Cardiac muscle cell (in vitro differentiated cells and primary cell): ENCODE measurements around the gene DLGAP1. TPM values are rescaled to one million over a fixed set of nuclear protein-coding genes. Genes with fewer than 3 reads are reported as not detected.

Source experiments
- DNase-seq, 2 donors: peaks; one replicate each; pipeline versions ENCODE4 v3.0.0 to v3.0.0-alpha.2; 2010 to 2017; ENCODE audit warnings: low read depth in 1 of 2, low spot score in 1 of 2
- H3K27ac ChIP-seq: fragments of 200-600 bp; sonication (generic); 2 replicates; pipeline ENCODE4 v1.5.1; 2016
- H3K27me3 ChIP-seq: fragments of 200-600 bp; sonication (generic); 2 replicates; pipeline ENCODE4 v1.6.0; 2016; ENCODE audit warnings: control low read depth
- H3K36me3 ChIP-seq: fragments of 200-600 bp; sonication (generic); 2 replicates; pipeline ENCODE4 v1.5.1; 2016; ENCODE audit warnings: control low read depth
- H3K4me1 ChIP-seq: fragments of 200-600 bp; sonication (generic); 2 replicates; pipeline ENCODE4 v1.8.1; 2017; ENCODE audit warnings: low read depth, mild to moderate bottlenecking, mixed run types
- H3K4me3 ChIP-seq: fragments of 200-600 bp; sonication (generic); 2 replicates; pipeline ENCODE4 v1.5.1; 2016; ENCODE audit warnings: mild to moderate bottlenecking
- H3K9me3 ChIP-seq: fragments of 200-600 bp; sonication (generic); 2 replicates; pipeline ENCODE4 v1.5.1; 2017; ENCODE audit warnings: low read depth, mild to moderate bottlenecking, control low read depth
- CTCF ChIP-seq: IDR thresholded peaks from 2 replicates; pipeline ENCODE4 v1.5.1; 2012; ENCODE audit warnings: low read depth, mild to moderate bottlenecking, low read length
- polyA plus RNA-seq: library from polyadenylated mRNA; unstranded; fragments of >200 nt; fragmentation: Nextera tagmentation; extraction: Ambion mirVana; gene quantifications from 2 replicates; pipeline ENCODE4 v1.2.1, GENCODE V29; 2016
- total RNA-seq: library from RNA; depleted of rRNA; stranded (reverse); fragments of >200 nt; gene quantifications from 2 replicates; pipeline ENCODE4 v1.2.3, GENCODE V29; 2016

The DLGAP1 gene
- total and polyA plus RNA-seq, 2 experiments from 2014 or later = 2.5 to 7.9 TPM

- DNase-seq = peak; percentile 26 to 70
- no peaks in the 10 kb centered on the region for H3K36me3 ChIP-seq
- H3K27ac ChIP-seq = no peak overlapping the region
- no peak for TF ChIP-seq CTCF
- H3K27me3 ChIP-seq = no peaks in the 10 kb centered on the region
- H3K4me3 ChIP-seq = no peak overlapping the region
- H3K4me1 ChIP-seq = no peaks in the 10 kb centered on the region
- no peaks in the 10 kb centered on the region for H3K9me3 ChIP-seq
These were observed 901.0 kb downstream of the DLGAP1 start for GRCh38 chr18:3554091-3554601.

- Histone ChIP-seq H3K4me3 (no peak overlapping the region), H3K4me1 (no peaks in the 10 kb centered on the region), H3K36me3 (no peaks in the 10 kb centered on the region), H3K9me3 (no peaks in the 10 kb centered on the region), H3K27me3 (no peaks in the 10 kb centered on the region), H3K27ac (no peak overlapping the region)
- TF ChIP-seq CTCF = no peak
- no peak for DNase-seq
These were observed 902.8 kb downstream of the DLGAP1 start for GRCh38 chr18:3552305-3552704.

GRCh38 chr18:3547891-3548615 lies 907.1 kb downstream of the DLGAP1 start:
- H3K27me3 ChIP-seq = no peaks in the 10 kb centered on the region
- TF ChIP-seq CTCF = no peak
- no peak for DNase-seq
- H3K27ac ChIP-seq = no peak overlapping the region
- no peaks in the 10 kb centered on the region for H3K9me3 ChIP-seq
- H3K4me3 ChIP-seq = no peak overlapping the region
- H3K4me1 ChIP-seq = no peaks in the 10 kb centered on the region
- no peaks in the 10 kb centered on the region for H3K36me3 ChIP-seq

- Histone ChIP-seq H3K27ac (no peak overlapping the region), H3K9me3 (no peaks in the 10 kb centered on the region), H3K27me3 (no peaks in the 10 kb centered on the region), H3K4me1 (no peaks in the 10 kb centered on the region), H3K4me3 (no peak overlapping the region), H3K36me3 (no peaks in the 10 kb centered on the region)
- no peak for TF ChIP-seq CTCF
- DNase-seq = no peak
These were observed 909.0 kb downstream of the DLGAP1 start for GRCh38 chr18:3546106-3546505.

- Histone ChIP-seq H3K36me3 (no peaks in the 10 kb centered on the region), H3K4me3 (no peak overlapping the region), H3K27me3 (no peaks in the 10 kb centered on the region), H3K9me3 (no peaks in the 10 kb centered on the region), H3K27ac (no peak overlapping the region), H3K4me1 (no peaks in the 10 kb centered on the region)
- TF ChIP-seq CTCF = no peak
- DNase-seq = no peak
These were observed 910.6 kb downstream of the DLGAP1 start for GRCh38 chr18:3544537-3544936.
